Esophagus squamous epithelium (tissue), 5 donors: Measurements from ENCODE around the gene PLA2G2F. TPM values are rescaled to one million over a fixed set of nuclear protein-coding genes. Genes with fewer than 3 reads are reported as not detected.

ENCODE experiments used
- DNase-seq: peaks from one replicate; lab custom pipeline; 2025; lab: John Stamatoyannopoulos, UW
- H3K27ac ChIP-seq, 4 donors: fragments of 200-600 bp; sonication (generic); one replicate each; pipeline ENCODE4 v1.5.1; 2016 to 2019; ENCODE audit warnings: mild to moderate bottlenecking in 1 of 4
- H3K27me3 ChIP-seq, 4 donors: fragments of 200-600 bp; sonication (generic); 1 replicate in 3 of 4; 2 replicates in 1 of 4; pipeline versions ENCODE4 v1.5.1 to v1.6.0; 2017 to 2021; ENCODE audit warnings: antibody characterized with exemption in 1 of 4
- H3K36me3 ChIP-seq, 3 donors: fragments of 200-600 bp; sonication (generic); one replicate each; pipeline ENCODE4 v1.5.1; 2016 to 2019
- H3K4me1 ChIP-seq, 3 donors: fragments of 200-600 bp; sonication (generic); one replicate each; pipeline ENCODE4 v1.5.1; 2017 to 2019
- H3K4me3 ChIP-seq, 4 donors: fragments of 200-600 bp; sonication (generic); 1 replicate in 3 of 4; 2 replicates in 1 of 4; pipeline ENCODE4 v1.5.1; 2016 to 2019; ENCODE audit warnings: mild to moderate bottlenecking in 2 of 4, moderate library complexity in 1 of 4
- H3K9me3 ChIP-seq, 3 donors: fragments of 200-600 bp; sonication (generic); one replicate each; pipeline ENCODE4 v1.5.1; 2016 to 2019
- POLR2A ChIP-seq, 4 donors: fragments of 450-650 bp; IDR thresholded peaks; one replicate each; pipeline ENCODE4 v1.6.1; 2017; ENCODE audit warnings: antibody characterized with exemption in 4 of 4, mild to moderate bottlenecking in 4 of 4, moderate library complexity in 3 of 4
- WGBS, 2 donors: methylation state at CpG; one replicate each; pipeline ENCODE4 v1.1.5; 2018; 5-methylcytosine and 5-hydroxymethylcytosine counted together
- intact Hi-C: fragments of 100-400 bp; cut with DNase I; formaldehyde crosslinking; loops from one replicate; pipeline ENCODE4 v1.15.0; 2022
- total RNA-seq, 4 donors: library from RNA; depleted of rRNA; stranded (reverse); fragments of >200 nt; gene quantifications; one replicate each; pipeline ENCODE4 v1.1.0, GENCODE V29; 2016
- TF ChIP-seq, protein P1 (sequence below), 6 experiments: fragments of 450-650 bp in 4 of 6; fragments of 200-600 bp in 2 of 6; sonication (generic) in 2 of 6; IDR thresholded peaks; one replicate each; pipeline ENCODE4 v1.5.1; 2016 to 2019; ENCODE audit warnings: antibody characterized with exemption in 6 of 6, mild to moderate bottlenecking in 4 of 6, moderate library complexity in 4 of 6
- donor health status: DM: yes; HTN: yes; CAD: no.

Gene PLA2G2F
- total RNA-seq, 4 donors from 2014 or later, result 0.48 TPM; not detected in 3

GRCh38 chr1:20198296-20198695 is 59.2 kb downstream of the PLA2G2F start:
- intact Hi-C loops, result loop anchor here (5.0 kb wide), 1 partner anchor 281 kb away; no protein-coding TSS in a partner anchor
- H3K9me3 ChIP-seq, result no peaks in the 10 kb centered on the region
- H3K27me3 ChIP-seq, result peaks cover 0 to 31% (median 0%) of the 10 kb centered on the region in 4 donors
- TF ChIP-seq, protein P1, sequence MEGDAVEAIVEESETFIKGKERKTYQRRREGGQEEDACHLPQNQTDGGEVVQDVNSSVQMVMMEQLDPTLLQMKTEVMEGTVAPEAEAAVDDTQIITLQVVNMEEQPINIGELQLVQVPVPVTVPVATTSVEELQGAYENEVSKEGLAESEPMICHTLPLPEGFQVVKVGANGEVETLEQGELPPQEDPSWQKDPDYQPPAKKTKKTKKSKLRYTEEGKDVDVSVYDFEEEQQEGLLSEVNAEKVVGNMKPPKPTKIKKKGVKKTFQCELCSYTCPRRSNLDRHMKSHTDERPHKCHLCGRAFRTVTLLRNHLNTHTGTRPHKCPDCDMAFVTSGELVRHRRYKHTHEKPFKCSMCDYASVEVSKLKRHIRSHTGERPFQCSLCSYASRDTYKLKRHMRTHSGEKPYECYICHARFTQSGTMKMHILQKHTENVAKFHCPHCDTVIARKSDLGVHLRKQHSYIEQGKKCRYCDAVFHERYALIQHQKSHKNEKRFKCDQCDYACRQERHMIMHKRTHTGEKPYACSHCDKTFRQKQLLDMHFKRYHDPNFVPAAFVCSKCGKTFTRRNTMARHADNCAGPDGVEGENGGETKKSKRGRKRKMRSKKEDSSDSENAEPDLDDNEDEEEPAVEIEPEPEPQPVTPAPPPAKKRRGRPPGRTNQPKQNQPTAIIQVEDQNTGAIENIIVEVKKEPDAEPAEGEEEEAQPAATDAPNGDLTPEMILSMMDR (IDR thresholded peaks at IDR 0.05), result no peak
- no peak for TF ChIP-seq POLR2A (IDR thresholded peaks at IDR 0.05)
- no peak for DNase-seq
- H3K4me3 ChIP-seq, result no peak overlapping the region
- H3K4me1 ChIP-seq, result peaks cover 5 to 21% (median 7%) of the 10 kb centered on the region in 3 donors
- 75 to 79% methylated on average over 1 of the region's 1 CpG for WGBS, 2 donors
- H3K27ac ChIP-seq, result no peak overlapping the region
- no peaks in the 10 kb centered on the region for H3K36me3 ChIP-seq

DNA sequence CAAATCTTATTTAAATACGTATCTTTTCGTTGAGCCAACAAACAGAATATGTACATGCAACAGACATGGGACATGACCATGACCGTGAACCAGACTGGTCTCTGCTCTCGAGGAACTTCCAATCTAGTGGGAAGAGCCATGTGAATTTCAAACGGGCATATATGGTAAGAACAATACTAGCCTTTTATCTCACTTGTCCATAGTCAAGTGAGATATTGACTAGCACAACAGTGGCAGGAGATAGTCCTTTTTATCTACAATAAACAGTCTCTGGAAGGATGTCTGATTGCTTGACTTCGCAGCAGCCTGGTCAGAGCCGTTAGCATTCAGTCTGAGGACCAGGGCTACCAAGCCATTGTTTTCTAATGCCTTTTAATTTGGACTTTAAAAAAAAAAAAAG is 59.8 kb downstream of the PLA2G2F start:
- no peak overlapping the region for H3K27ac ChIP-seq
- H3K4me1 ChIP-seq, result peaks cover 5 to 21% (median 7%) of the 10 kb centered on the region in 3 donors
- 54 to 64% methylated on average over 7 of the region's 7 CpGs for WGBS, 2 donors
- no peak for TF ChIP-seq POLR2A (IDR thresholded peaks at IDR 0.05)
- TF ChIP-seq, protein P1 (IDR thresholded peaks at IDR 0.05), result no peak
- no peak overlapping the region for H3K4me3 ChIP-seq
- H3K36me3 ChIP-seq, result no peaks in the 10 kb centered on the region
- intact Hi-C loops, result loop anchor here (5.0 kb wide), 1 partner anchor 282 kb away; no protein-coding TSS in a partner anchor
- H3K9me3 ChIP-seq, result no peaks in the 10 kb centered on the region
- no peak for DNase-seq
- H3K27me3 ChIP-seq, result peaks cover 0 to 25% (median 0%) of the 10 kb centered on the region in 4 donors

DNA sequence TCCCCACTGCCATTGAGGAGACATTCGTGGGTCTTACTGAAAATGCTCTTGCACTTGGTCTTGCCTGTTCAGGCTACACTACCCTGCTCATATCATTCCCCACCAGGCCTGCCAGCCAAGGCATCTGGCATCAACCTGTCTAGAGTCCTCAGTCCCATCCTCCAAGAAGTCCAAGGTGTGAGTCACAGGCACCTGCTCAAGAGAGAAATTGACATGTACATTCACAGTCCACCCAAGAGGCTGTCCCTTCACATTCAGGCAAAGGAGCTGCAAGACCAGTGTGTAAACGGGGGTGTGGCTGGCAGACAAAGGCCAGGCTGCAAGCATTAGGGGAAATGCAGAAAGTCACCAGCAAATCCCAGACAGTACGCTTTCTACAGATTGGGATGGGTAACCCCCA is 60.3 kb downstream of the PLA2G2F start:
- TF ChIP-seq POLR2A (IDR thresholded peaks at IDR 0.05), result no peak
- TF ChIP-seq, protein P1 (IDR thresholded peaks at IDR 0.05), result no peak
- H3K4me3 ChIP-seq, result no peak overlapping the region
- no peaks in the 10 kb centered on the region for H3K36me3 ChIP-seq
- H3K9me3 ChIP-seq, result no peaks in the 10 kb centered on the region
- intact Hi-C loops, result loop anchor here (5.0 kb wide), 1 partner anchor 282 kb away; no protein-coding TSS in a partner anchor
- peaks cover 0 to 24% (median 0%) of the 10 kb centered on the region in 4 donors for H3K27me3 ChIP-seq
- no peak overlapping the region for H3K27ac ChIP-seq
- DNase-seq, result no peak
- peaks cover 4 to 17% (median 5%) of the 10 kb centered on the region in 3 donors for H3K4me1 ChIP-seq
- WGBS, 2 donors, result 30 to 35% methylated on average over 3 of the region's 3 CpGs

DNA sequence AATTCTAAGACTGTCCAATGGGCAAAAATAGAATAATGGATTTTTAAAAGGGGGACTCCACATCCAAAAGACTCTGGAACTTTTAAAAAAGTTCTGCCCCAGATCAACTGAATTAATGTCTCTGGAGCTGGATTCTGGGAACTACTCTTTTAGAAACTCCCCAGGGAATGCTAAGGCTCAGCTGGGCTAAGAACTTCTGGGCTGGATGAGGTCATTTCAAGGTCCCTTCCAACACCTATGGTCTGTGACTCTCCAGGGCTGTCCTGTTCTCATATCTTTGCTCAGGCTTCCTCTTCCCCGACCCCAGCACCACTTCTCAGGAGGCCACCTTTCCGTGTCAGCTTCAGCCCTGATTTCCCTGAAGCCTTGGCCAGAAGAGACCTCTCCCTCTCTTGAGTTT is 60.7 kb downstream of the PLA2G2F start:
- H3K4me3 ChIP-seq, result no peak overlapping the region
- H3K27ac ChIP-seq, result no peak overlapping the region
- no peaks in the 10 kb centered on the region for H3K36me3 ChIP-seq
- DNase-seq, result no peak
- no peaks in the 10 kb centered on the region for H3K9me3 ChIP-seq
- peaks cover 0 to 12% (median 3%) of the 10 kb centered on the region in 3 donors for H3K4me1 ChIP-seq
- TF ChIP-seq, protein P1 (IDR thresholded peaks at IDR 0.05), result no peak
- TF ChIP-seq POLR2A (IDR thresholded peaks at IDR 0.05), result no peak
- intact Hi-C loops, result loop anchor here (5.0 kb wide), 1 partner anchor 283 kb away; no protein-coding TSS in a partner anchor
- WGBS, 2 donors, result 67 to 75% methylated on average over 2 of the region's 2 CpGs
- peaks cover 0 to 24% (median 0%) of the 10 kb centered on the region in 4 donors for H3K27me3 ChIP-seq

Other genes with a start within 250 kb of the PLA2G2F start
- gene PLA2G2E, start 215.7 kb upstream of the PLA2G2F start, total RNA-seq, result not detected
- 100 to 1,000 TPM in 1 of 4 donors, 10 to 100 TPM in 3; 17.8 to 150 (median 29.7) TPM for gene PLA2G2A, start 159.7 kb upstream of the PLA2G2F start, total RNA-seq
- gene PLA2G5, start 69.1 kb upstream of the PLA2G2F start, total RNA-seq, result 1 to 10 TPM in 2 of 4 donors, under 1 TPM in 1, not detected in 1; 0.97 to 6.7 (median 2.3) TPM
- gene PLA2G2D, start 19.8 kb upstream of the PLA2G2F start, total RNA-seq, result under 1 TPM in 1 of 4 donors, not detected in 3; 0.19 TPM
- 1 to 10 TPM in 2 of 4 donors, under 1 TPM in 2; 0.11 to 5.5 (median 0.81) TPM for gene UBXN10, start 46.8 kb downstream of the PLA2G2F start, total RNA-seq
- under 1 TPM in 2 of 4 donors, not detected in 2; 0.04 to 0.19 TPM for gene PLA2G2C, start 47.2 kb downstream of the PLA2G2F start, total RNA-seq
- not detected for gene VWA5B1, start 151.6 kb downstream of the PLA2G2F start, total RNA-seq